Adrenal gland (tissue), 12 donors: Measurements from ENCODE around the gene MPPED1. TPM values are rescaled to one million over a fixed set of nuclear protein-coding genes. Genes with fewer than 3 reads are reported as not detected.

Source experiments
- DNase-seq, 7 donors: peaks; one replicate each; pipeline ENCODE4 v3.0.0-alpha.2; 2019 to 2020
- H3K27ac ChIP-seq, 5 donors: fragments of 200-600 bp; sonication (generic) in 4 of 5; 1 replicate in 3 of 5; 2 replicates in 2 of 5; pipeline versions ENCODE4 v1.5.1 to v1.8.0; 2016 to 2020; ENCODE audit warnings: mild to moderate bottlenecking in 1 of 5
- H3K27me3 ChIP-seq: fragments of 200-600 bp; 2 replicates; pipeline ENCODE4 v1.8.0; 2021
- H3K36me3 ChIP-seq, 2 donors: fragments of 200-600 bp; replicated peaks in 1 of 2; 1 replicate in 1 of 2; 2 replicates in 1 of 2; pipeline versions ENCODE4 v1.5.1 to v1.8.0; 2018 to 2022
- H3K4me1 ChIP-seq, 2 donors: fragments of 200-600 bp; replicated peaks in 1 of 2; 1 replicate in 1 of 2; 2 replicates in 1 of 2; pipeline versions ENCODE4 v1.5.1 to v1.8.0; 2018 to 2021
- H3K4me3 ChIP-seq, 4 donors: fragments of 200-600 bp; sonication (generic) in 3 of 4; one replicate each; pipeline ENCODE4 v1.5.1; 2016 to 2018
- H3K9me3 ChIP-seq, 3 donors: fragments of 200-600 bp; sonication (generic) in 1 of 3; replicated peaks in 1 of 3; 1 replicate in 2 of 3; 2 replicates in 1 of 3; pipeline versions ENCODE4 v1.5.1 to v1.8.0; 2016 to 2021
- POLR2A ChIP-seq, 2 donors: fragments of 450-650 bp; IDR thresholded peaks; one replicate each; pipeline ENCODE4 v1.6.1; 2017; ENCODE audit warnings: antibody characterized with exemption in 2 of 2, mild to moderate bottlenecking in 2 of 2, moderate library complexity in 1 of 2
- WGBS, 4 donors: extraction: QIAGEN DNeasy Blood & Tissue Kit in 2 of 4; methylation state at CpG; one replicate each; pipeline versions ENCODE4 v1.1.5 to v1.1.7; 2013 to 2017; 5-methylcytosine and 5-hydroxymethylcytosine counted together
- intact Hi-C, 2 donors: fragments of 100-400 bp; cut with DNase I; formaldehyde crosslinking; loops; one replicate each; pipeline versions ENCODE4 v1.14.1 to v1.15.0; 2022 to 2023
- polyA plus RNA-seq, 3 donors: library from polyadenylated mRNA; stranded (reverse); fragments of 200-250 nt in 2 of 3; fragments of 350-450 nt in 1 of 3; fragmentation: Illumina TruSeq in 1 of 3; extraction: RNeasy Lipid Tissue Mini Kit (QIAGEN cat#74804) in 1 of 3; gene quantifications; one replicate each; pipeline ENCODE4 v1.2.3, GENCODE V29; 2013 to 2014
- total RNA-seq, 9 donors: library from RNA; depleted of rRNA in 4 of 9; stranded (reverse); fragments of >200 nt in 4 of 9; fragments of 120-200 nt in 1 of 9; fragmentation: NEBNext Ultra II Directional in 1 of 9; extraction: Animal tissue kit (Norgen Biotek cat#: 25700) in 1 of 9; gene quantifications; one replicate each; pipeline versions ENCODE4 v1.1.0 to v1.2.4, GENCODE V29; 2013 to 2023
- TF ChIP-seq, protein P1 (sequence below), 6 experiments: fragments of 450-650 bp in 4 of 6; fragments of 200-600 bp in 2 of 6; sonication (generic) in 1 of 6; IDR thresholded peaks; 1 replicate in 5 of 6; 2 replicates in 1 of 6; pipeline versions ENCODE4 v1.5.1 to v1.8.0; 2016 to 2021; ENCODE audit warnings: antibody characterized with exemption in 6 of 6, mild to moderate bottlenecking in 2 of 6, moderate library complexity in 1 of 6
- donor health status: healthy with polysubstance abuse.
- donor health status: Bipolar disorder and iron deficiency.
- donor health status: DM: yes; HTN: yes; CAD: no.
- donor health status: DM: no; HTN: no; CAD: no.
- donor health status: DM: no; HTN: no; CAD: no.
- donor health status: DM: yes; HTN: yes; CAD: no.

The MPPED1 gene
- total and polyA plus RNA-seq, 12 donors: 0.07 to 0.44 (median 0.11) TPM; not detected in 8

DNA sequence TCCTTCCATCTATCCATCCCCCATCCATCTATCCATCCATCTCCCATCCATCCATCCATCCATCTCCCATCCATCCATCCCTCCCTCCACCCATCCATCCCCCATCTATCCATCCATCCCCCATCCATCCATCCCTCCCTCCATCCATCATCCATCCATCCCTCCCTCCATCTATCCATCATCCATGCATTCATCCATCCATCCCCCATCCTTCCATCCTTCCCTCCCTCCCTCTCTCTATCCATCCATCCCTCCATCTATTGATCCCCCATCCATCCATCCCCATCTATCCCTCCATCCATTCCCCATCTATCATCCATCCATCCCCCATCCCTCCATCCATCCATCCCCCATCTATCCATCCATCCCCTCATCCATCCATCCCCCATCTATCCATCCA lies 96.7 kb downstream of the MPPED1 start:
- Histone ChIP-seq H3K27ac (no peak overlapping the region), H3K4me3 (no peak overlapping the region), H3K27me3 (no peaks in the 10 kb centered on the region), H3K36me3 (no peaks in the 10 kb centered on the region), H3K4me1 (no peaks in the 10 kb centered on the region), H3K9me3 (no peaks in the 10 kb centered on the region)
- DNase-seq: no peak
- TF ChIP-seq POLR2A (IDR thresholded peaks at IDR 0.05): no peak
- TF ChIP-seq, protein P1, sequence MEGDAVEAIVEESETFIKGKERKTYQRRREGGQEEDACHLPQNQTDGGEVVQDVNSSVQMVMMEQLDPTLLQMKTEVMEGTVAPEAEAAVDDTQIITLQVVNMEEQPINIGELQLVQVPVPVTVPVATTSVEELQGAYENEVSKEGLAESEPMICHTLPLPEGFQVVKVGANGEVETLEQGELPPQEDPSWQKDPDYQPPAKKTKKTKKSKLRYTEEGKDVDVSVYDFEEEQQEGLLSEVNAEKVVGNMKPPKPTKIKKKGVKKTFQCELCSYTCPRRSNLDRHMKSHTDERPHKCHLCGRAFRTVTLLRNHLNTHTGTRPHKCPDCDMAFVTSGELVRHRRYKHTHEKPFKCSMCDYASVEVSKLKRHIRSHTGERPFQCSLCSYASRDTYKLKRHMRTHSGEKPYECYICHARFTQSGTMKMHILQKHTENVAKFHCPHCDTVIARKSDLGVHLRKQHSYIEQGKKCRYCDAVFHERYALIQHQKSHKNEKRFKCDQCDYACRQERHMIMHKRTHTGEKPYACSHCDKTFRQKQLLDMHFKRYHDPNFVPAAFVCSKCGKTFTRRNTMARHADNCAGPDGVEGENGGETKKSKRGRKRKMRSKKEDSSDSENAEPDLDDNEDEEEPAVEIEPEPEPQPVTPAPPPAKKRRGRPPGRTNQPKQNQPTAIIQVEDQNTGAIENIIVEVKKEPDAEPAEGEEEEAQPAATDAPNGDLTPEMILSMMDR (IDR thresholded peaks at IDR 0.05): no peak
- intact Hi-C loops: no loop called here

DNA sequence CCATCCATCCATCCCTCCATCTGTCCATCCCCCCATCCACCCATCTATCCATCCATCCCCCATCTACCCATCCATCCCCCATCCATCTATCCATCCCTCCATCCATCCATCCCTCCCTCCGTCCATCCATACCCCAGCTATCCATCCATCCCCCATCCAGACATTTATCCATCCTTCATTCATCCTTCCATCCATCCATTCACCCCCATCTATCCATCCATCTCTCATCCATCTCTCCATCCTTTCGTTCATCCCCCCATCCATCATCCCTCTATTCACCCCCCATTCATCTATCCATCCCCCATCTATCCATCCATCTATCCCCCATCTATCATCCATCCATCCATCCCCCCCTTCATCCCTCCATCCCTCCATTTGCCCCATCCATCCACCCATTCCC lies 97.5 kb downstream of the MPPED1 start:
- intact Hi-C loops: no loop called here
- no peaks in the 10 kb centered on the region for H3K4me1 ChIP-seq
- H3K4me3 ChIP-seq: no peak overlapping the region
- no peaks in the 10 kb centered on the region for H3K9me3 ChIP-seq
- 79 to 92% (median 84%) methylated on average over 2 of the region's 2 CpGs for WGBS, 4 donors
- TF ChIP-seq POLR2A (IDR thresholded peaks at IDR 0.05): no peak
- TF ChIP-seq, protein P1 (IDR thresholded peaks at IDR 0.05): no peak
- DNase-seq: no peak
- no peaks in the 10 kb centered on the region for H3K36me3 ChIP-seq
- no peak overlapping the region for H3K27ac ChIP-seq
- H3K27me3 ChIP-seq: no peaks in the 10 kb centered on the region

- H3K4me3 ChIP-seq: no peak overlapping the region
- no peaks in the 10 kb centered on the region for H3K27me3 ChIP-seq
- intact Hi-C loops: no loop called here
- H3K36me3 ChIP-seq: no peaks in the 10 kb centered on the region
- WGBS, 4 donors: 55 to 87% (median 77%) methylated on average over 4 to 9 of the region's 9 CpGs
- H3K27ac ChIP-seq: no peak overlapping the region
- DNase-seq: no peak
- no peaks in the 10 kb centered on the region for H3K4me1 ChIP-seq
- TF ChIP-seq, protein P1 (IDR thresholded peaks at IDR 0.05): no peak
- TF ChIP-seq POLR2A (IDR thresholded peaks at IDR 0.05): no peak
- no peaks in the 10 kb centered on the region for H3K9me3 ChIP-seq
Observed at GRCh38 chr22:43510281-43511070, 98.7 kb downstream of the MPPED1 start.

- Histone ChIP-seq H3K4me3 (no peak overlapping the region), H3K9me3 (no peaks in the 10 kb centered on the region), H3K27ac (no peak overlapping the region), H3K4me1 (no peaks in the 10 kb centered on the region), H3K36me3 (no peaks in the 10 kb centered on the region), H3K27me3 (no peaks in the 10 kb centered on the region)
- TF ChIP-seq POLR2A (IDR thresholded peaks at IDR 0.05): no peak
- TF ChIP-seq, protein P1 (IDR thresholded peaks at IDR 0.05): no peak
- intact Hi-C loops: no loop called here
- DNase-seq: no peak
- WGBS, 4 donors: 78 to 82% (median 79%) methylated on average over 12 to 16 of the region's 16 CpGs
Observed at GRCh38 chr22:43511276-43511910, 99.6 kb downstream of the MPPED1 start.
